Measurements from ENCODE around the gene HOXC5.

Gene HOXC5

GRCh38 chr12:53996240-53997203, 36.3 kb upstream of the HOXC5 start:
- DNase-seq, result no peak

GRCh38 chr12:53997204-53998109, 35.4 kb upstream of the HOXC5 start:
- DNase-seq, result no peak

GRCh38 chr12:53998110-53998899, 34.5 kb upstream of the HOXC5 start:
- DNase-seq, result no peak

GRCh38 chr12:53998900-53999236, 34.0 kb upstream of the HOXC5 start:
- no peak for DNase-seq

- DNase-seq, result no peak
Observed at GRCh38 chr12:53999559-54000115, 33.2 kb upstream of the HOXC5 start.

GRCh38 chr12:54000116-54001114, 32.4 kb upstream of the HOXC5 start, which contains the start of gene HOXC9:
HOXC9 (plus strand) TSS chr12:54000161; CDS start chr12:54000189, 28 bp downstream.
- no peak for DNase-seq

GRCh38 chr12:54001283-54002187, 31.3 kb upstream of the HOXC5 start:
- no peak for DNase-seq

- no peak for DNase-seq
Observed at GRCh38 chr12:54002278-54002914, 30.5 kb upstream of the HOXC5 start.

GRCh38 chr12:54002915-54003389, 29.9 kb upstream of the HOXC5 start:
- DNase-seq, result no peak

GRCh38 chr12:54003625-54004024, 29.2 kb upstream of the HOXC5 start:
- DNase-seq, result no peak

- DNase-seq, result no peak
Observed at GRCh38 chr12:54004063-54004840, 28.6 kb upstream of the HOXC5 start.

GRCh38 chr12:54004841-54005530, 27.9 kb upstream of the HOXC5 start:
- DNase-seq, result no peak

GRCh38 chr12:54005531-54005852, 27.4 kb upstream of the HOXC5 start:
- no peak for DNase-seq

- DNase-seq, result peak; percentile 79
Observed at GRCh38 chr12:54005853-54006558, 26.8 kb upstream of the HOXC5 start.

GRCh38 chr12:54006559-54007220, 26.2 kb upstream of the HOXC5 start:
- no peak for DNase-seq

- DNase-seq, result no peak
Observed at GRCh38 chr12:54007538-54008259, 25.2 kb upstream of the HOXC5 start.

Data from midbrain (tissue), 1 donor.